Measurements from ENCODE around the gene USHBP1. TPM values are rescaled to one million over a fixed set of nuclear protein-coding genes. Genes with fewer than 3 reads are reported as not detected.
A peak's percentile ranks its signal among the peaks of the same experiment; 100 is the strongest.

USHBP1 gene
- total and polyA plus RNA-seq, 4 donors = 0.13 to 12.8 (median 2.6) TPM

- 19 to 24% methylated on average over 16 of the region's 16 CpGs for WGBS, 2 donors
- peak overlapping the region in 1 of 2 donors; percentile 9 for H3K27ac ChIP-seq (ENCODE audit: low read depth in 1 of 2, low read length in 2 of 2)
- H3K4me1 ChIP-seq (ENCODE audit: control insufficient read depth in 1 of 2, insufficient read depth in 2 of 2, low read length in 2 of 2) = no peaks in the 10 kb centered on the region
- H3K9me3 ChIP-seq (ENCODE audit: control insufficient read depth, low read length) = no peaks in the 10 kb centered on the region
- peak in 1 of 2 donors; percentile 47 for DNase-seq
- no peak for ATAC-seq (ENCODE audit: low FRiP score)
- H3K36me3 ChIP-seq (ENCODE audit: control insufficient read depth in 1 of 2, insufficient read depth in 2 of 2, low read length in 1 of 2) = peaks cover 0 to 2% of the 10 kb centered on the region in 2 donors
- intact Hi-C loops (cut with DNase I) = loop anchor here in 1 of 2 donors (5.0 kb wide), 1 partner anchor 68 kb away; the partner anchor contains the start of gene ANKLE1
- no peaks in the 10 kb centered on the region for H3K27me3 ChIP-seq (ENCODE audit: control insufficient read depth in 1 of 2, insufficient read depth in 2 of 2, low read length in 1 of 2)
- peak overlapping the region in 1 of 2 donors; percentile 60 for H3K4me3 ChIP-seq (ENCODE audit: low read length in 2 of 2)
These were observed 49.9 kb downstream of the USHBP1 start for GRCh38 chr19:17214508-17215126.

- peaks cover 0 to 2% of the 10 kb centered on the region in 2 donors for H3K36me3 ChIP-seq (ENCODE audit: control insufficient read depth in 1 of 2, insufficient read depth in 2 of 2, low read length in 1 of 2)
- intact Hi-C loops (cut with DNase I) = loop anchor here in 1 of 2 donors (5.0 kb wide), 1 partner anchor 69 kb away; the partner anchor contains the start of gene ANKLE1
These were observed 51.2 kb downstream of the USHBP1 start for GRCh38 chr19:17213334-17213733.

GRCh38 chr19:17211547-17212446 is 52.7 kb downstream of the USHBP1 start:
- WGBS, 2 donors = 89% methylated on average over 54 to 58 of the region's 58 CpGs
- peak in 1 of 2 donors; percentile 55 for DNase-seq
- Histone ChIP-seq H3K4me1 (ENCODE audit: control insufficient read depth in 1 of 2, insufficient read depth in 2 of 2, low read length in 2 of 2) (no peaks in the 10 kb centered on the region), H3K27me3 (ENCODE audit: control insufficient read depth in 1 of 2, insufficient read depth in 2 of 2, low read length in 1 of 2) (no peaks in the 10 kb centered on the region), H3K36me3 (ENCODE audit: control insufficient read depth in 1 of 2, insufficient read depth in 2 of 2, low read length in 1 of 2) (no peaks in the 10 kb centered on the region), H3K4me3 (ENCODE audit: low read length in 2 of 2) (no peak overlapping the region), H3K9me3 (ENCODE audit: control insufficient read depth, low read length) (no peaks in the 10 kb centered on the region), H3K27ac (ENCODE audit: low read depth in 1 of 2, low read length in 2 of 2) (no peak overlapping the region)
- ATAC-seq (ENCODE audit: low FRiP score) = no peak
- intact Hi-C loops (cut with DNase I) = loop anchor here in 1 of 2 donors (5.0 kb wide), 1 partner anchor 71 kb away; the partner anchor contains the start of gene ANKLE1

More at GRCh38 chr19:17213334-17213733, 51.2 kb downstream of the USHBP1 start:
- no peaks in the 10 kb centered on the region for H3K4me1 ChIP-seq (ENCODE audit: control insufficient read depth in 1 of 2, insufficient read depth in 2 of 2, low read length in 2 of 2)
- 75 to 77% methylated on average over 5 of the region's 5 CpGs for WGBS, 2 donors
- no peak overlapping the region for H3K27ac ChIP-seq (ENCODE audit: low read depth in 1 of 2, low read length in 2 of 2)
- no peak overlapping the region for H3K4me3 ChIP-seq (ENCODE audit: low read length in 2 of 2)
- no peaks in the 10 kb centered on the region for H3K27me3 ChIP-seq (ENCODE audit: control insufficient read depth in 1 of 2, insufficient read depth in 2 of 2, low read length in 1 of 2)
- ATAC-seq (ENCODE audit: low FRiP score) (no peak), DNase-seq (no peak)
- H3K9me3 ChIP-seq (ENCODE audit: control insufficient read depth, low read length) = no peaks in the 10 kb centered on the region

- 80 to 85% methylated on average over 14 of the region's 14 CpGs for WGBS, 2 donors
- Histone ChIP-seq H3K4me1 (ENCODE audit: control insufficient read depth in 1 of 2, insufficient read depth in 2 of 2, low read length in 2 of 2) (no peaks in the 10 kb centered on the region), H3K36me3 (ENCODE audit: control insufficient read depth in 1 of 2, insufficient read depth in 2 of 2, low read length in 1 of 2) (peaks cover 0 to 6% of the 10 kb centered on the region in 2 donors), H3K4me3 (ENCODE audit: low read length in 2 of 2) (no peak overlapping the region), H3K27me3 (ENCODE audit: control insufficient read depth in 1 of 2, insufficient read depth in 2 of 2, low read length in 1 of 2) (no peaks in the 10 kb centered on the region), H3K9me3 (ENCODE audit: control insufficient read depth, low read length) (no peaks in the 10 kb centered on the region), H3K27ac (ENCODE audit: low read depth in 1 of 2, low read length in 2 of 2) (no peak overlapping the region)
- intact Hi-C loops (cut with DNase I) = loop anchor here in 1 of 2 donors (5.0 kb wide), 1 partner anchor 72 kb away; the partner anchor contains the start of gene ANKLE1
- DNase-seq (no peak), ATAC-seq (ENCODE audit: low FRiP score) (no peak)
These were observed 54.2 kb downstream of the USHBP1 start for GRCh38 chr19:17210296-17210695.

- Histone ChIP-seq H3K4me1 (ENCODE audit: control insufficient read depth in 1 of 2, insufficient read depth in 2 of 2, low read length in 2 of 2) (no peaks in the 10 kb centered on the region), H3K27me3 (ENCODE audit: control insufficient read depth in 1 of 2, insufficient read depth in 2 of 2, low read length in 1 of 2) (no peaks in the 10 kb centered on the region), H3K4me3 (ENCODE audit: low read length in 2 of 2) (no peak overlapping the region), H3K9me3 (ENCODE audit: control insufficient read depth, low read length) (no peaks in the 10 kb centered on the region), H3K27ac (ENCODE audit: low read depth in 1 of 2, low read length in 2 of 2) (no peak overlapping the region), H3K36me3 (ENCODE audit: control insufficient read depth in 1 of 2, insufficient read depth in 2 of 2, low read length in 1 of 2) (peaks cover 0 to 6% of the 10 kb centered on the region in 2 donors)
- 70 to 71% methylated on average over 27 to 28 of the region's 28 CpGs for WGBS, 2 donors
- DNase-seq (peak; percentile 51 to 84), ATAC-seq (ENCODE audit: low FRiP score) (no peak)
- intact Hi-C loops (cut with DNase I) = loop anchor here in 1 of 2 donors (5.0 kb wide), 1 partner anchor 73 kb away; the partner anchor contains the start of gene ANKLE1
These were observed 55.2 kb downstream of the USHBP1 start for GRCh38 chr19:17209126-17210036.

- intact Hi-C loops (cut with DNase I) = no loop called here
- H3K27me3 ChIP-seq (ENCODE audit: control insufficient read depth in 1 of 2, insufficient read depth in 2 of 2, low read length in 1 of 2) = no peaks in the 10 kb centered on the region
- ATAC-seq (ENCODE audit: low FRiP score) = no peak
- 93 to 94% methylated on average over 25 of the region's 25 CpGs for WGBS, 2 donors
- DNase-seq = no peak
- H3K36me3 ChIP-seq (ENCODE audit: control insufficient read depth in 1 of 2, insufficient read depth in 2 of 2, low read length in 1 of 2) = peaks cover 0 to 9% of the 10 kb centered on the region in 2 donors
- H3K27ac ChIP-seq (ENCODE audit: low read depth in 1 of 2, low read length in 2 of 2) = no peak overlapping the region
- H3K4me3 ChIP-seq (ENCODE audit: low read length in 2 of 2) = no peak overlapping the region
- H3K4me1 ChIP-seq (ENCODE audit: control insufficient read depth in 1 of 2, insufficient read depth in 2 of 2, low read length in 2 of 2) = no peaks in the 10 kb centered on the region
- no peaks in the 10 kb centered on the region for H3K9me3 ChIP-seq (ENCODE audit: control insufficient read depth, low read length)
These were observed 57.6 kb downstream of the USHBP1 start for GRCh38 chr19:17206736-17207581.

GRCh38 chr19:17205237-17206140 is 59.1 kb downstream of the USHBP1 start:
- 80 to 81% methylated on average over 27 of the region's 27 CpGs for WGBS, 2 donors
- intact Hi-C loops (cut with DNase I) = no loop called here
- Histone ChIP-seq H3K27ac (ENCODE audit: low read depth in 1 of 2, low read length in 2 of 2) (no peak overlapping the region), H3K27me3 (ENCODE audit: control insufficient read depth in 1 of 2, insufficient read depth in 2 of 2, low read length in 1 of 2) (no peaks in the 10 kb centered on the region), H3K4me3 (ENCODE audit: low read length in 2 of 2) (no peak overlapping the region), H3K4me1 (ENCODE audit: control insufficient read depth in 1 of 2, insufficient read depth in 2 of 2, low read length in 2 of 2) (no peaks in the 10 kb centered on the region), H3K36me3 (ENCODE audit: control insufficient read depth in 1 of 2, insufficient read depth in 2 of 2, low read length in 1 of 2) (peaks cover 0 to 9% of the 10 kb centered on the region in 2 donors), H3K9me3 (ENCODE audit: control insufficient read depth, low read length) (no peaks in the 10 kb centered on the region)
- ATAC-seq (ENCODE audit: low FRiP score) (peak; percentile 6), DNase-seq (no peak)
